DMS153 (cell line): Measurements from ENCODE around the gene CCDC82.

Source experiments
- DNase-seq: peaks from one replicate; lab custom pipeline; 2025; lab: John Stamatoyannopoulos, UW

The CCDC82 gene

GRCh38 chr11:96306933-96307775 lies 82.6 kb downstream of the CCDC82 start:
- peak; percentile 92 for DNase-seq

GRCh38 chr11:96306600-96306932 lies 83.1 kb downstream of the CCDC82 start:
- DNase-seq: no peak

GRCh38 chr11:96306071-96306470 lies 83.6 kb downstream of the CCDC82 start:
- no peak for DNase-seq

- no peak for DNase-seq
Observed at GRCh38 chr11:96303980-96304379, 85.7 kb downstream of the CCDC82 start.

- no peak for DNase-seq
Observed at GRCh38 chr11:96303064-96303463, 86.6 kb downstream of the CCDC82 start.
